Measurements from ENCODE around the gene PDGFA.
"Not testable (repeated sequence)": the region's sequence is repeated elsewhere in the genome, so short reads cannot be mapped to it uniquely, and the experiment has no call there.

The PDGFA gene

GRCh38 chr7:552868-553635 lies 33.4 kb upstream of the PDGFA start:
- no peak overlapping the region for H3K4me3 ChIP-seq (ENCODE audit: severe bottlenecking)
- no peak overlapping the region for H3K27ac ChIP-seq (ENCODE audit: poor library complexity, severe bottlenecking)
- TF ChIP-seq, protein P1, sequence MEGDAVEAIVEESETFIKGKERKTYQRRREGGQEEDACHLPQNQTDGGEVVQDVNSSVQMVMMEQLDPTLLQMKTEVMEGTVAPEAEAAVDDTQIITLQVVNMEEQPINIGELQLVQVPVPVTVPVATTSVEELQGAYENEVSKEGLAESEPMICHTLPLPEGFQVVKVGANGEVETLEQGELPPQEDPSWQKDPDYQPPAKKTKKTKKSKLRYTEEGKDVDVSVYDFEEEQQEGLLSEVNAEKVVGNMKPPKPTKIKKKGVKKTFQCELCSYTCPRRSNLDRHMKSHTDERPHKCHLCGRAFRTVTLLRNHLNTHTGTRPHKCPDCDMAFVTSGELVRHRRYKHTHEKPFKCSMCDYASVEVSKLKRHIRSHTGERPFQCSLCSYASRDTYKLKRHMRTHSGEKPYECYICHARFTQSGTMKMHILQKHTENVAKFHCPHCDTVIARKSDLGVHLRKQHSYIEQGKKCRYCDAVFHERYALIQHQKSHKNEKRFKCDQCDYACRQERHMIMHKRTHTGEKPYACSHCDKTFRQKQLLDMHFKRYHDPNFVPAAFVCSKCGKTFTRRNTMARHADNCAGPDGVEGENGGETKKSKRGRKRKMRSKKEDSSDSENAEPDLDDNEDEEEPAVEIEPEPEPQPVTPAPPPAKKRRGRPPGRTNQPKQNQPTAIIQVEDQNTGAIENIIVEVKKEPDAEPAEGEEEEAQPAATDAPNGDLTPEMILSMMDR (IDR thresholded peaks at IDR 0.05; ENCODE audit: poor library complexity, severe bottlenecking), result no peak
- H3K9me3 ChIP-seq (ENCODE audit: severe bottlenecking), result no peaks in the 10 kb centered on the region
- no peaks in the 10 kb centered on the region for H3K4me1 ChIP-seq (ENCODE audit: insufficient read depth, poor library complexity, severe bottlenecking)
- DNase-seq (ENCODE audit: low spot score), result no peak
- no peaks in the 10 kb centered on the region for H3K27me3 ChIP-seq (ENCODE audit: insufficient read depth, poor library complexity, severe bottlenecking)
- no peaks in the 10 kb centered on the region for H3K36me3 ChIP-seq (ENCODE audit: low read depth)
- ATAC-seq (ENCODE audit: low read depth), result no peak

DNA sequence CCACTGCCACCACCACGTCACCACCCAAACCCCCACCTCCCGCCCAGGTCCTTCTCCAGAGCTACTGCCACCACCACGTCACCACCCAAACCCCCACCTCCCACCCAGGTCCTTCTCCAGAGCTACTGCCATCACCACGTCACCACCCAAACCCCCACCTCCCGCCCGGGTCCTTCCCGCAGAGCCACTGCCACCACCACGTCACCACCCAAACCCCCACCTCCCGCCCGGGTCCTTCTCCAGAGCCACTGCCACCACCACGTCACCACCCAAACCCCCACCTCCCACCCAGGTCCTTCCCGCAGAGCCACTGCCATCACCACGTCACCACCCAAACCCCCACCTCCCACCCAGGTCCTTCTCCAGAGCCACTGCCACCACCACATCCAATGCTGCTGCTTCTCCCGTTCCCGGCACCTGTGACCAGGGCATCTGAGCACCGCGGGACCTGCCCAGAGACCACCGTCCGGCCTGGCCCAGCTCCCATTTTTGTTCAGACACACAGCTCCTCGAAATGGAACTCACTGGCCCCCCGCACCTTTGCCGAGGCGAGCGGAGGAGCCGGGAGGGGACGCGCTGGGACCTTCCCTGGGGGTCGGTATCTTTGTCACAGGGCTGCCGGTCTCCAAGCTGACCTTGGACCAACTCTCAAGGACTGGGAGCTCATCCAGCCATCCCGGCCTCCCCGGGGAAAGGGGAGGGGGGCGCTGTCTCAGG lies 32.7 kb upstream of the PDGFA start:
- not testable (repeated sequence) for DNase-seq (ENCODE audit: low spot score); H3K27me3 ChIP-seq (ENCODE audit: insufficient read depth, poor library complexity, severe bottlenecking); H3K9me3 ChIP-seq (ENCODE audit: severe bottlenecking); H3K36me3 ChIP-seq (ENCODE audit: low read depth); ATAC-seq (ENCODE audit: low read depth); H3K4me3 ChIP-seq (ENCODE audit: severe bottlenecking); H3K27ac ChIP-seq (ENCODE audit: poor library complexity, severe bottlenecking); H3K4me1 ChIP-seq (ENCODE audit: insufficient read depth, poor library complexity, severe bottlenecking)

DNA sequence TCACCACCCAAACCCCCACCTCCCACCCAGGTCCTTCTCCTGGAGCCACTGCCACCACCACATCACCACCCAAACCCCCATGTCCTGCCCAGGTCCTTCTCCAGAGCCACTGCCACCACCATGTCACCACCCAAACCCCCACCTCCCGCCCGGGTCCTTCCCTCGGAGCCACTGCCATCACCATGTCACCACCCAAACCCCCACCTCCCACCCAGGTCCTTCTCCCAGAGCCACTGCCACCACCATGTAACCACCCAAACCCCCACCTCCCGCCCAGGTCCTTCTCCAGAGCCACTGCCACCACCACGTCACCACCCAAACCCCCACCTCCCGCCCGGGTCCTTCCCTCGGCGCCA lies 31.9 kb upstream of the PDGFA start:
- H3K4me3 ChIP-seq (ENCODE audit: severe bottlenecking); H3K4me1 ChIP-seq (ENCODE audit: insufficient read depth, poor library complexity, severe bottlenecking); DNase-seq (ENCODE audit: low spot score); H3K27ac ChIP-seq (ENCODE audit: poor library complexity, severe bottlenecking); H3K27me3 ChIP-seq (ENCODE audit: insufficient read depth, poor library complexity, severe bottlenecking); H3K36me3 ChIP-seq (ENCODE audit: low read depth); H3K9me3 ChIP-seq (ENCODE audit: severe bottlenecking); ATAC-seq (ENCODE audit: low read depth): not testable (repeated sequence)

DNA sequence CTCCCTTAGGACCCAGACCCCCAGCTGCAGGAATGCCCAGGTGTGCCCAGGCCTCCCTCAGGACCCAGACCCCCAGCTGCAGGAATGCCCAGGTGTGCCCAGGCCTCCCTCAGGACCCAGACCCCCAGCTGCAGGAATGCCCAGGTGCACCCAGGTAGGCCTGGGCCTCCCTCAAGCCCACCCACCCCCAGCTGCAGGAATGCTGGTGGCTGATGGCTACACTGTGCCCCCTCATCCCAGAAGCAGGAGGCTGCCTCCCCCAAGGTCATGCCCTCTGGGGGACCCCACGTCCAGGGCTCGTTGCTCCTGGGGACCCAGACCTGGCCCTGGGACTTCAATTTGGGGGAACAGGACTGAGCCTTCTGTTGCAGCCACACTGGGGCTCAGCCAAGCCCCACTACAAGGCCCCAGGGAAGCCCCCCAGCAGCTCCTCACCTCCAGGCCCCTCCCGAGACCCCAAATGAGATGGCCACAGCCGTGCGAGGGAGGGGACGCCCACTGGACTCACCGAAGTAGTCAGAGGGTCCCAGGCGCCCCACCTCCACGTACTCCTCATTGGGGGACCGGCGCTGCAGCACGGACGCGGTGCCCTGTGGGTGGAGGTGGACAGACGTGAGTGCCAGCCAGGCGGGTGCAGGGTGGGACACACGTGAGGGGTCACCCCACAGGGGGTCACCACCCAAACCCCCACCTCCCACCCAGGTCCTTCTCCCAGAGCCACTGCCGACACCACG lies 31.4 kb upstream of the PDGFA start:
- H3K27me3 ChIP-seq (ENCODE audit: insufficient read depth, poor library complexity, severe bottlenecking), result no peaks in the 10 kb centered on the region
- ATAC-seq (ENCODE audit: low read depth), result no peak
- DNase-seq (ENCODE audit: low spot score), result no peak

GRCh38 chr7:549891-550625 lies 30.4 kb upstream of the PDGFA start:
- Histone ChIP-seq H3K9me3 (ENCODE audit: severe bottlenecking) (no peaks in the 10 kb centered on the region), H3K27ac (ENCODE audit: poor library complexity, severe bottlenecking) (no peak overlapping the region), H3K27me3 (ENCODE audit: insufficient read depth, poor library complexity, severe bottlenecking) (no peaks in the 10 kb centered on the region), H3K4me1 (ENCODE audit: insufficient read depth, poor library complexity, severe bottlenecking) (no peaks in the 10 kb centered on the region), H3K4me3 (ENCODE audit: severe bottlenecking) (no peak overlapping the region), H3K36me3 (ENCODE audit: low read depth) (no peaks in the 10 kb centered on the region)
- ATAC-seq (ENCODE audit: low read depth) (no peak), DNase-seq (ENCODE audit: low spot score) (no peak)
- TF ChIP-seq, protein P1 (IDR thresholded peaks at IDR 0.05; ENCODE audit: poor library complexity, severe bottlenecking), result no peak

More for the DNA sequence above, 31.4 kb upstream of the PDGFA start:
- no peaks in the 10 kb centered on the region for H3K36me3 ChIP-seq (ENCODE audit: low read depth)
- no peak overlapping the region for H3K4me3 ChIP-seq (ENCODE audit: severe bottlenecking)
- TF ChIP-seq, protein P1 (IDR thresholded peaks at IDR 0.05; ENCODE audit: poor library complexity, severe bottlenecking), result no peak
- H3K9me3 ChIP-seq (ENCODE audit: severe bottlenecking), result no peaks in the 10 kb centered on the region
- no peaks in the 10 kb centered on the region for H3K4me1 ChIP-seq (ENCODE audit: insufficient read depth, poor library complexity, severe bottlenecking)
- no peak overlapping the region for H3K27ac ChIP-seq (ENCODE audit: poor library complexity, severe bottlenecking)

All from RWPE2 (cell line).